ELF-1 (cell line): ENCODE data around the gene GRB7.
A peak's percentile ranks its signal among the peaks of the same experiment; 100 is the strongest.
"Not testable (repeated sequence)": the region's sequence is repeated elsewhere in the genome, so short reads cannot be mapped to it uniquely, and the experiment has no call there.

Source experiments
- DNase-seq: peaks from one replicate; pipeline ENCODE4 v3.0.0-alpha.2; 2016; ENCODE audit warnings: low read depth, low spot score

GRB7 gene

DNA sequence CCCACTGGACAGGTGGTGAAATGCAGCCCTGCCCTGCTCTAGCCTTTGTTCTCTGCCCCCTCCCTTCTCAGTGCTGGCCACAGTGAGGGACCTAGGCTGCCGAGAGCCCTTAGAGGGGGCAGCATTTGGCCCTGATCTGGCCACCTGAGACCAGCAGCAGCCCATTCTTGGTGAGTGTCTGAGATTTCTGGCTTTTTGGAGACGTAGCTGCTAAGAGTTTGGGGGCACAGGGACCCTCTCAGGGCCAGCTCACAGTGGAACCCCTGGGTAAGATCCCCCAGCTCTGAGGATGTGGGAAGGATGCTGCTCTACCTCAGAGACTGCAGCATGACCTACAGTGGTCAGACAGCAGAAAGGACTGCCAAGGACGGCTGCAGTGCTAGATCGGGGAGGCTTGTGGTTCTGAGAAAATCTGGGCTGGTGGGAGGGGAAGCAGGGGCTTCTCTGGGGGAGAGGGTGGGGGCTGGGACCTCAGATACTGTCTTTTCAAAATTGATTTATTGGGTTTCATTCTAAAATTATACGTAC lies 13.3 kb downstream of the GRB7 start:
- DNase-seq: no peak

DNA sequence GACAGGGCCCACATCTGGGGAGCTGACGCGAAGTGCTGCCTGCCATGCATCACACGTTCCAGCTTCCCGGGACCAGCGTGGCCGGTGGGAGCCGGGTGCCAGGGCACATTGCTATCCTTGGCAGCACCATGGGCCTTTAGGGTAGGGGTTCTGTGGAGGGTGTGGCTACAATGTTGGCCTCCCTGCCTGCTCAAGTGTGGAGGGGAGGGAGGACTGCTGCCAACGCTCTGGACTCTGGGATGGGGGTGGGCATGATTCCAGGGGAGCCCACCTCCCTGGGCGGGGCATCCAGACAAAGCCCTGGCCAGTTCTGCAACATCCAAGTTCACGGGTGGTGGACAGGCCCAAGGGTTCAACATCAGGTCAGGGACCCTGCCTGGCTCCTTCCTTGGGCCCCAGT lies 13.9 kb downstream of the GRB7 start:
- DNase-seq: no peak

DNA sequence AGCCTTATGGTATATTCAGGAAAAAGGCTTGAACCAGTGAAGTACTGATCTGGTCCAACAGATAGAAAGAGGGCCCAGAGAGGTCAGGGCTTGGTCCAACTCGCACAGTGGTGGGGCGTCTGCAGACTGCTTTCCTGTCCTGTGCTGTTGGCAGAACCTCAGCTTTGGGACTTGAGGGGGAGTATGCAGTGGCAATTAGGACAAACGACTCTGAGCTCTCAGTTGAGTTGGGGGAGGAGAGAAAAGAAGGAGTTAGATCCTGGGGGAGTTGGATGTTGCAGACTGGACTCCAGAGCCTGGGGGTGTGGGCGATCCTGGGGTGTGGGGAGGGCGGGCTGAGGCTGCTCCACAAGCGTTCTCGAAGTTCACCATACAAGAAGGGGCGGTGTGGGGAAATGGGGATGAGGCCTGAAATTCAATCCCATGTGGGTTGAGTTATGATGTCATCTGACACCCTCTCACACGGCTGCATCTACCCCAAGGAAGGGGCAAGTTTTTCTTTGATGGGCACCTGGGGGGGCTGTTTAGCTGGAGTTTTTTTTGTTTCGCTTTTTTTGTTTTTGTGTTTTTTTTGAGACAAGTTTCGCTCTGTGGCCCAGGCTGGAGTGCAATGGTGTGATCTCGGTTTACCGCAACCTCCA lies 14.6 kb downstream of the GRB7 start:
- no peak for DNase-seq

DNA sequence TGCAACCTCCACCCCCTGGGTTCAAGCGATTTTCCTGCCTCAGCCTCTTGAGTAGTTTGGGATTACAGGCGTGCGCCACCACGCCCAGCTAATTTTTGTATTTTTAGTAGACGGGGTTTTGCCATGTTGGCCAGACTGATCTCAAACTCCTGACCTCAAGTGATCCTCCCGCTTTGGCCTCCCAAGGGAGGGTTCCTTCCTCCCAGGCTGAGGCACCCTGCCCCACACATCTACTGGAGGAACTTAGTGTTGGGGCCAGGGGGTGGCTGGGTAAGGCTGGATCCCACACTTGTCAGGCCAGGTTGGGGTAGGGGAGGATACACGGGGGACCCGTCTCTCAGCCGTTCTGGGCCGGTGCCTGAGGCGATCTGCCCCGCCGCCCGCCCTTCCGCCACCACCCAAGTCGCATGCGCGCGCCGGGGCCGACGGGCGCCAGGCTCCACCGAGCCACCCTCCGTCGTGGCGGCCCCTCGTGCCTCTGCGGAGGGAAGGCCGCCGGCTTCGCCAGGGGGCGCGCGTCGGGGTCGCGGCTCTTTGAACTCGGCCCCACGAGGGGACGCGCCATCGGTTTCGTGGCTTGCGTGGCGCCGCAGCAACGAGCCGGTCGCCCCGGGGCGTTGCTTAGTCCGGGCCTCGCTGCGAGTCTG lies 15.9 kb downstream of the GRB7 start:
- peak; percentile 45 for DNase-seq

DNA sequence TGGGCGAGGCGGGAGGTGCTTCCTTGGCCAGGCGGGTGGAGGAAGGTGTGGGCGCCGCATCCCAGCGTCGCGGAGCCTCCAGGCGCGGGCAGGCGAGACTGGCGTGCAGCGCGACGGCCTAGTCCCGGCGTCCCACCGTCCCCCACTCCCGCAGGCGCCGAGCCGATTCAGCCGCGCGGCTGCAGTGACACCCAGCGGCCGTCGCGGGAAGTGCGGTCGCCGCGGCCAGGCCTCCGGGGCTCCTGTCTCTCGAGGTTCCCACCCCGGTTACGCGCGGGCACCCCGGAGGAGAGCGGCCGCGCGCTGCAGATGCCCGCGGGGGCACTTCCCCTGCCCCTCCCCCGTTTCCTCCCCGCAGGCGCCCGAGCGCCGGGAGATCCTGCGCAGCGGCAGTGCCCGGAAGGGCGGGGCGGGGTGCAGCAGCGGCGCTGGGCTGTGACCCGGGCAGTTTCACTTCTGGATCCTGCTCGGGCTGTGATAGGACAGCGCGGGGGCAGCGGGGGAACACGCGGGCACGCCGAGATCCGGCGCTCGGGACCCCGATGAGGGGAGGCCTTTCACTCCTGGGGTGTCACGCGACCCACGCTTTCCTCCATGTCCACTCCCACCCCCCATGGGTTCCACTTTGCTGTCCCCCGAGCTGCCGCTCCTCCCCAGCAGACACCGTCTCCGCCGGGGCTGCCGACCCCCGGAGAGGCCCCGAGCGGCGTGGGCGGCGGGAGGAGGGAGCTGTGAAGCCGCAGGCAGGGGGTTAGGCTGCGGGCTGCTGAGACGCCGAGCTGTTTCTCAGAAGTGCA lies 16.6 kb downstream of the GRB7 start:
- DNase-seq: peak; percentile 85

DNA sequence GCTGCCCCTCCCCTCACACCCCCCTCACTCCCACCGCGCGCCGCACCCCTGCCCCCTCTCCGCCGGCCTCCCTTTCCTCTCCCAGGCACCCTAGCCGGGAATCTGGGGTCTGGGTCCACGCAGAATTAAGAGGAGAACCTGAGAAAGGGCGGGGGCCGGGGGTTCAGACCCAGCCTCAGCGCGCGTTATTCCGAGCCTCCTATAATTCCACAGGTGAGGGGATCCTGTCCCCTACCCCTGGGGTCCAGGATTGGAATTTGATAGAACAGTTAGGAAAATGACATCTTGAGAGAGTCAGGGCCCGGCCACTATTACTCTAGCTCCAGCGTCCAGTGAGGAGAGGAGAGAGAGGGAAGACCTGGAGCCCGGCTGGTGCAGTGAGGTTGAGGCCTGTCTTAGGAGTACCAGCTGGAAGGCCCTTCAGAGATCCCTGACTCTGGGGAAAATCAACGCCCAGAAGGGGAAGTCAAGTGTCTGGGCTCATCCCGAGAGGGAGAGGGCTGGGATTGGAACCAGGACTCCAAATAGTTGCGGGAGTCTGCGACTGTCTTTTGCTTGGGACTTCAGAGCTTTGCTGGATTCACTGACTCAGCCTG lies 17.3 kb downstream of the GRB7 start:
- DNase-seq: peak; percentile 28

DNA sequence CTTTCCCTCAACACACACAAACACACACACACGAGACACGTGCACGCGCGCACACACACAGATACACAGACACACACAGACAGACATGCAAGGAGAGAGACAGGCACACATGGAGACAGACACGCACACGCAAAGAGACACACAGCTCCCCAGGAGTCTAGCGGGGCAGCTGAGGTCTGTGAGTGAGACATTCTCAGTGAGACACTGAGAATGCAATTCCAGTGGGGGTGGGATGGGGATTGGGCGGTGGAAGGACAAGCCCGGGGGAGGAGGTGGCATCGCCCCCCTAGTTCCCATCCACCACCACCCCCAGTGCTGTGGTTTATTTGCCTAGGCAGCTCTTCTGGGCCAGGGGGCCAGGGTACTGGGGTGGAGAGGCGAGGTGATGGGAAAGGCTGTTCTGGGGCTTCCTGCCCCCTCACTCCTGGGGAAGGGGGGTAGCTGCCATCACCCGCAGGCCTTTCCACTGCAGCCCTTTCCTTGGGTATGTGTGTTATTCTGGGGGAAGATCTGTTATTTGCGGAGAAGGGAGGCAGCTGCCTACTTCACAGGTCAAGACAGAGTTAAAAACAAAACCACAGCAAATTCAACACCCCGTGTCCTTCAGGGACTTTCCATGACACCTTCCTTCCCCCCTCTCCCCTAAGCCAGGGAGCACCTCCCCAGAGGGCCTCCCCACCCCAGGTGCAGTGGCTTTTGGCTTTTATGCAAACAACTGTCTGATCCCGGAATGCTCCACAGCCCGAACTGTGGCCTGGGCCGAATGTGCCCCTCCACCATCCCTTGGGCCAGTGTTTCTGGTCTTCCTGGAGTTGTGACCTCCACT lies 18.0 kb downstream of the GRB7 start:
- no peak for DNase-seq

DNA sequence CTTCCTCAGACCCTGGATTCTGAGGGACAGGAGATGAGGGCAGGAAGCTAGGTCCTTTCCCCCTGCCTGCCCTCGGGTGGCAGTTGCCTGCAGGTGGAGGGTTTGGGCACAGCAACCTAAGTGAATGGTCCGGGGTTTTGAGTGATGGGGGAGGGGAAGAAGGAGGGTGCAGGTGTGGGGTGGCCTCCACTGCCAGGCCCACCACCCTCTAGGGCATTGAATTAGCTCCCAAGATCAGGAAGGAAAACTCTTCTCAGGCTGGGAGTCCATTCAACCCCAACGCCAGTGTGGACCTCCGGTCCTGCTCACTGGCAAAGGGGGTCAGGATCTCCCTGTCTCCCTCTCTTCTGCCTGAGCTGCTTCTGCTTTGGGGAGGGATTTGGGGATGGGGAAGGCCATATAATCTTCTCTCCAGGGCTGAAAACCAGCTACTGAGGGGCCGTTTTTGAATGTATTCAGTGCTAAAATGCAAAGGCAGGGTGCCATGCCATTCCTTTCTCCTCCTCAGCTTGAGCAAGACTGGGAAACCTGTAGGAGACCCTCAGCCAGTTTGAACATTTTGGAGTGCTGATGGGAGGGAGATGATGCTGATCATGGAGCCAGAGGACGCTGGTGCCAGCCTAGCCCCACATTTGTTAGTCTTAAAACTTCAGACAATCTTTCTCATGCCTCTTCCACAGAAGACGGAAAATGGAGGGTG lies 18.8 kb downstream of the GRB7 start:
- no peak for DNase-seq

DNA sequence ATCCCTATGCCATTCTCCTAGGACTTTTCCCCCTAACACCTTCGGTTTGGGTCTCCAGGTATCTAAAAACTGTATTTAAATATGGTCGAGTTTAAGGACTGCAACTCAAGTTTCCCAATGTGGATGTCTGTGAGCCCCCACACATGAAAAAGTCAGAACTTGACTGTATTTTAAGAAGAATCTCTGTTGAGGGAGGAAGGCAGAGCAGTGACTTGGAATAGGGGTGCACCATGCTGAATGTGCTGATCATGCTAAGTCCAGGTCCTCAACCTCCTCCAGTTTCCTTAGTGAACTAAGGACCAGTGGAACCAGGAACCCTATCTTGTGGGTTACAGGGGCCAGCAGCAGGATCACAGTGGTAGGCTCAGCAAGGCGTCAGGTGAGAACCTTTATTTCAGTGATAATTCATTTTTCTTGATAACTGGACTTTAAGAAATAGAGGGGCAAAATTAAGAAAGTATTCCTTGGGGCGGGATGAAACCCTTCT lies 19.5 kb downstream of the GRB7 start:
- DNase-seq: no peak

DNA sequence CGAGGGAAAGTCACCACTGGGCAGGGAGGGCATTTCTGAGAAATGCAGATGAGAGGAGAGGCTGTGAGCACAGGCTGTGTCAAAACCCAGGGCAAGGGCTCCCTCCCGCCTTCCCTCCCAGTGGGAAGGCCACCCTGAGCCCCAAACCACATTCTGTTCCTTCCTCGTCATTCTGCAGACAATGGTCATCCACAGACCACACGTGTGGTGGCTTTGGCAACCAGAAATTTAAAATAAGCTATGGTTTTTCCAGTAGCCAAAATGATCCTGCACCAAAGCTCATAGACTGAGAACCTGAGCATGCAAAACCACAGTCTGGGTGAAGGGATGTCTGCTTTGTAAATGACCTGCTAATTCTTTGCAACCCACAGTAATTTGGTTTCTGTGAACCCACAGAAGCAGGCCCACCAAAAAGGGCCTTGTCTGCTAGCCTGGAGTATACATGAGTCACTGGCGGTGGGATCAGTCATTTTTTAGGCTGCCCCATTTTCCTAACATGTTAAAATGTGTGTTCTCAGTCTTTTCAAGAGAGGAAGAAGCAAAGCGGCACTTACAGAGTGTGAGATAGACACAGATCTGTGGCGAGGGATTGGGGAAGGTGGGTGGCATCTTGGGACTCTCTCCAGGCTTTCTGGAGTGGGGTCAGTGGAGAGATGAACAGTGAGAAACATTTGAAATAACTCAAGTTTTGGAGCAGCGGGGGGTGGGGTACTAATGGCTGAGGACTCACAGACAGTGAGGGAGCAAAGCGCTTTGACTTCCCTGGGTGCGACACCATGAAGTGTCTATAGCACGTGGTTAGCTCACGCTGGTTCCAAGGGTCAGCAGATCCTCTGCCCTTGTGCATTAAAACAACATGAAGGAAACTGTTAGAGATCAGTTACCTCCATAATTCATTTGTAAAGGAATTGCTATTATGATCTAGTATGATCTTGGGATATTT lies 20.5 kb downstream of the GRB7 start:
- no peak for DNase-seq

DNA sequence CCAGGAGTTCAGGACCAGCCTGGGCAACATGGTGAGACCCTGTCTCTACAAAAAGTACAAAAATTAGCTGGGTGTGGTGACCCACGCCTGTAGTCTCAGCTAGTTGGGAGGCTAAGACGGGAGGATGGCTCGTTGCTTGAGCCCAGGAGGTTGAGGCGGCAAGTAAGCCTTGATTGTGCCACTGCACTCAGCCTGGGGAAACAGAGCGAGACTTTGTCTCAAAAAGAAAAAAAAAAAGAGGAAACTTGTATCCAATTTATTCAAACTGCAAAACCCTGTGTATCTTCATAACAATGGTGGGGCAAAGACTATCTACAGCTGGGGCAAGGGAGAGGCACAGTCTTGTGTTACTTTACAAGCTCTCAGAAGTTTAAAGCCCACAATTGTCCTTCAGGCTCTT lies 21.5 kb downstream of the GRB7 start:
- DNase-seq: no peak

DNA sequence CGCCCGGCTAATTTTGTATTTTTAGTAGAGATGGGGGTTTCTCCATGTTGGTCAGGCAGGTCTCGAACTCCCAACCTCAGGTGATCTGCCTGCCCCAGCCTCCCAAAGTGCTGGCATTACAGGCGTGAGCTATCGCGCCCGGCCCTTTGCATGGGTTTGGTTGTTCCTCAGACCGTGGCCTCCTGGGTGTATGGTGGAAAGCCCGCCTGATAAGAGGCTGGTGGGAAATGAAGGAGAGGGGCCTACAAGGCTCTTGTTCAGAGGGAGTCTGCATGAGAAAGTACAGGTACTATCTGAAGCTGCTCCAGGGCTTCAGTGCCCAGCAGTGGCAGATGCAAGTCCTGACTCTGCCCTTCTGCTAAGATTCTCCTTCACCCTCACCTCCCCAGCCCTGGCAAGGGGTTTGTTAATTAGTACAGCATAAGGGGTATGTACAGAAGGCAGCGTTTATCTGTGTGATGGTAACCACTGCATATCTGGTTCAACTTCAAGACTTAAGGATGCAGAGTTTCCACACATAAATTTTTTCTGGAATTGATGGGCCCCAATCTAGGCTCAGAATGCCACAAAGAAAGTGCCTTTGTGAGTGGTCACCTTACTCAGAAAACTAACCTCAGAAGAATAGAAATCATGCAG lies 24.2 kb downstream of the GRB7 start:
- DNase-seq: no peak

DNA sequence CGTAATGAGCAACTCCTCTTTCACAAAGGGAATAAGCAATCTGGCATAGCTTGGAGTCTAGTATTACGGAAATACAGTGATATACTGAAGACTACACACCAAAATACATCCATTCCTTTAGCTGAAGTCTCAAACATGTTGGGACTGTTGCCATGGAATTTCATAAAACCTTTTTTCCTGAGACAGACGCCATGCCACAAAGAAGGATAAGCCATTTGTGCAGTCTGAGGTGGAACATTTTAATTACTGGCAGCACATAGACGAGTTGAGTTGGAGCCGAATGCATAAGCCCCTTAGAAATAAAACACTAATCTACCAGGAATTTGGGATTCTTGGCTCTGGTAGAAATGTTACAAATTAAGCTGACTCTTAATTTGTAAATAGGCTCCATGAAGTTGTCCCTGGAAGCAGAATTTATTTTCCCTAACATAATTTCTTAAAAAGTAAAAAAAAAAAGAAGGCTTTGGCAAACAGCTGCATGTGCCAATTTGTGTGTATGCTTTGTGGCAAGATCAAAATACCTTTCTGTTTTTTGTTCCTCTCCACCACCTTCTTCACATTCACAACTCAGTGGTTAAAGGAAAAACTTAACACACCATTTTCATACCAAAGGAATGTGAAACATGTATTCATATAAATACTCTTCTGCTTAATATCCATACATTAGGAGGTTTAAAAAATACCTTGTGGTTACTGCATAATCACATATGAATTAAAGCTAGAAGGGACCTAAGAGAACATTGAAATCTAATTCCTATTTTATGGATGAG lies 25.5 kb downstream of the GRB7 start:
- DNase-seq: no peak

DNA sequence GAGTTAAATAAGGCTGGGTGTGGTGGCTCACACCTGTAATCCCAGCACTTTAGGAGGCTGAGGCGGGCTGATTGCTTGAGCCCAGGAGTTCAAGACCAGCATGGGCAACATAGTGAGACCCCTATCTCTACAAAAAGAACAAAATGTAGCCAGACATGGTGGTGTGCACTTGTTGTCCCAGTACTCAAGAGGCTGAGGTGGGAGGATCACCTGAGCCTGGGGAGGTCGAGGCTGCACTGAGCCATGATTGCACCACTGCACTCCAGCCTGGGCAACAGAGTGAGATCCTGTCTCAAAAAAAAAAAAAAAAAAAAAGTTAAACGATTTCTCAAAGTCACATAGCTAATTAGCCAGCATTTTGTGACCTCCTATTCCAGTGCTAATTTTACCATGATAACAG lies 26.4 kb downstream of the GRB7 start:
- not testable (repeated sequence) for DNase-seq

DNA sequence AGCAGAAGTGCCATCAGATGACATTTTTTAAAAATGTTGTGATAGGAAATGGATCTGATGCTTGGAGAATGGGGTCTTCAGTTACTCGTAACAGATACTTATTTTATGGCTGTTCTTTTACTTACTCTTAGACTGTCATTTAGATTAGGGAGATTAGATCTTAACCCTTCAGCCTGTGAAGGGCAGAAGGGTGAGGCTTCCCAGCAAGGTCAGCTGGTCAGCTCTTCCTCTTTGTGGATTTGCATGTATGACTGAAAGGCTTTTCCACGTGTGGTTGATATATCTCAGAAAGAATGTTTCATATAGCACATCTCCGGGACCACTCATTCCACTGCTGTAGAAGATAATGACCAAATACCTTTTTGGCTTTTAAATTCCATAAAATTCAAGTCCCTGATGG lies 27.4 kb downstream of the GRB7 start:
- no peak for DNase-seq

DNA sequence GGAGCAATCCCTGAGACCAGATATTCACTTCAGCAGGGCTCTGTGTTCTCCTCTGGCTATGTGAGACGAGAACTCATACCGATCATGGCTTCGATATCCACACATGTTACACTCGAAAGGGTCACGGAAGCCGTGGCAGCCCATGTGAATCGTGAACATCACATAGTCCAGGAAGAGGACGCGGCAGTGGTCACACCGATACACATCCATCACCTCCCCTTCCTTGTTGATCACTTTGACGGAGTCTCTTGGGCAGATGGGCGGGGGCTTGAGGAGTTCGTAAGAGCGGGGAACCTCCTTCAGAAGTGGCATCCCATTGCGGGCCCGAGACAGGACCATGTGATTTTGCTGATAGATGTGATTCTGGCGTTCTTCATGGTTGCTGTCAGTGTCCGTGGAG lies 28.0 kb downstream of the GRB7 start:
- DNase-seq: no peak

DNA sequence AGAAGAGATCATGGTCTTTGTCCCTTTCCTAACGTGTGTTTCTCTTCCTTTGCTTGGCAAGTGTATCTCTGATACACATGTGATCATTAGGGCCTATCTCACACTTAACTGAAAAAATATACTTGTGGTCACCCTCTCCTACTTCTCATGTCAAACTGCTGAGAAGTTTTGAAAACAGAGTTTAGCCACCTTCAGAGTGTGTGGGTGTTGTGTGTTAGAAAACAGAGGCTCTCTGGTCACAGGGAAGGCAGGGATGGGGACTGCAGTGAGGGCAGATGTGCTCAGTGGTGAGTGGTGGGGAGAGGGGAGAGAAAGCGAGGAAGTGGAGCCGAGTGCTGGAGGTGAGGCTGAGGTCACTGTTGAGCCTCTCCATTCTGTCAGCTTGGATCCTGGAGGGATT lies 29.4 kb downstream of the GRB7 start:
- no peak for DNase-seq

DNA sequence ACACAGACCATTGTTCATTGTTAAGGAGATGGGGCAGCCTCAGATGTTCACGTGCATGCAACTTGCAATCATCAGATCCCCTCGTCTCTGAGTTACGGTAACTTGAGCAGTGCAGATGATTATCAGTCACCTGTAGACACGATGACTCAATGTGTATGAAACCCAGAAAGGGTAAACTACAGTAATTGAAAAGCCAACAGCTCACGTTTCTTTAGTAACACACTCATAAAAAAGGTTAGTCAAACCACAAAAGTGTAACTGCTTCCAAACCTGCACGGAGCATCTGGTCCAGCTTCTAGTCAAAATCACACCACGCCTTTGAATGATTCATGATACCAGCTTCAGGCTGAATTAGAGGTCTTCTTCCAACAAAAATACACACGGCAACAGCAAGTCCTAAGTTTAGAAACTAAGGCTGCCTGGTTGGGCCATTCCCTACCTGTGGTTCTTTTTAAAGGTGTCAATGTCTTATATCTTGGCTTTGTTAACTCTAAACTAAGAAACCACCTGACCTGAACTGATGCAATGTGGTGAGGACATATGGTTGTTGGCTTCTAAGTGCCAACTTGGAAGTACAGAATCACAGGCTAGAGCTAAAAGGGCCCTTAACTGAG lies 32.3 kb downstream of the GRB7 start:
- DNase-seq: no peak
